Suprapubic skin (tissue), 4 donors: ENCODE data around the gene HIVEP3.

Experiments used
- CTCF ChIP-seq, 2 donors: fragments of 200-600 bp in 1 of 2; fragments of 450-650 bp in 1 of 2; sonication (generic) in 1 of 2; IDR thresholded peaks; one replicate each; pipeline ENCODE4 v1.5.1; 2016 to 2019; ENCODE audit warnings: antibody characterized with exemption in 2 of 2, mild to moderate bottlenecking in 1 of 2, moderate library complexity in 1 of 2
- EP300 ChIP-seq: sonication (generic); formaldehyde crosslinking; IDR thresholded peaks from one replicate; pipeline ENCODE4 v1.6.1; 2017; ENCODE audit warnings: antibody characterized with exemption
- POLR2A ChIP-seq, 2 donors: fragments of 450-650 bp; IDR thresholded peaks; one replicate each; pipeline ENCODE4 v1.6.1; 2017; ENCODE audit warnings: antibody characterized with exemption in 2 of 2, mild to moderate bottlenecking in 2 of 2, moderate library complexity in 2 of 2
- POLR2AphosphoS5 ChIP-seq, 3 donors: sonication (generic); formaldehyde crosslinking; IDR thresholded peaks; one replicate each; pipeline ENCODE4 v1.6.1; 2017; ENCODE audit warnings: antibody characterized with exemption in 3 of 3

GRCh38 chr1:41878495-41878894 is 40.2 kb downstream of the HIVEP3 start:
- TF ChIP-seq CTCF (IDR thresholded peaks at IDR 0.05) (no peak), POLR2AphosphoS5 (IDR thresholded peaks at IDR 0.05) (no peak), POLR2A (IDR thresholded peaks at IDR 0.05) (no peak), EP300 (no peak)
